ENCODE data around the gene TXNL4B. TPM values are rescaled to one million over a fixed set of nuclear protein-coding genes. Genes with fewer than 3 reads are reported as not detected.
A peak's percentile ranks its signal among the peaks of the same experiment; 100 is the strongest.

TXNL4B gene
- total RNA-seq, 1 experiment from 2014 or later: 8.3 TPM

DNA sequence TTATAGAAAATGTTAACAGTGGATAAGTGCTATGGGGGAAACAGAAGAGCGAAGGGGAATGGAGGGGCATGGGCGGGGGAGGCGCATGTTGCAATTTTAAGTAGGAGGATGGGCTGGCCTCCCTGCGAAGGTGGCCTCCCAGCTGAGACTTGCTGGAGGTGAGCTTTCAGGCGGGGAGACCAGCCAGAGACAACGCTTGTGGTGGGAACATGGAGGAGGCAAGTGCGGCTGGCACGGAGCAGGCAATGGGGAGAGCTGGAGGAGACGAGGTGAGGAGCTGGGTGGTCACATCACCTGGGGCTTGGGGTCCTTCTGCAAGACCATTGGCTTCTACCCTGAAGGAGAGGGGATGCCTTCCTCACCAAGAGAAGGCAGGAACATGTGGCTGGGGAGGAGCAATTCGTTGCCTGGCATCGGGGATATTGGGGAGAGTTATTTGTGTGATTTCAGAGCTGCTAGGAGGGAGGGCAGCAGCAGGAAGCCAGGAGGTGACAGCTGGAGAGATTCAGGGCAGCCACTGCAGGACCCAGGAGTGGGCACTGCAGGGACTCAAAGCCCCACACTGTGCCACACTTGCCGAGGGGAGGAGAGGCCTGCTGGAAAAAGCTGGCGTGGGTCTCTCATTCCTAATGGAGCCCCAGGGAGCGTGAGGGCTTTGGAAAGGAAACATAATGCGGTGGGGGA, 44.1 kb upstream of the TXNL4B start:
- DNase-seq (ENCODE audit: low spot score) (no peak), ATAC-seq (no peak)
- Mint-ChIP-seq H3K27me3 (ENCODE audit: low read depth) (no peaks in the 10 kb centered on the region), H3K9me3 (peaks cover 3% of the 10 kb centered on the region; the same call in 1 of the 2 replicates), H3K4me3 (no peak overlapping the region), H3K4me1 (no peaks in the 10 kb centered on the region; the same call in 1 of the 2 replicates), H3K36me3 (no peaks in the 10 kb centered on the region), H3K27ac (peak overlapping the region; percentile 1; the same call in 1 of the 2 replicates)
- ChIA-PET POLR2A (no interaction called here), CTCF (interaction anchor here (1.1 to 1.9 kb wide), 2 partner anchors 12 to 15 kb away, joined by 3 to 5 read pairs; no protein-coding TSS in a partner anchor)
- TF ChIP-seq CREM (CRISPR knock-in tag; IDR thresholded peaks at IDR 0.05): no peak
- TF ChIP-seq ZNF121 (CRISPR knock-in tag; IDR thresholded peaks at IDR 0.05): no peak

DNA sequence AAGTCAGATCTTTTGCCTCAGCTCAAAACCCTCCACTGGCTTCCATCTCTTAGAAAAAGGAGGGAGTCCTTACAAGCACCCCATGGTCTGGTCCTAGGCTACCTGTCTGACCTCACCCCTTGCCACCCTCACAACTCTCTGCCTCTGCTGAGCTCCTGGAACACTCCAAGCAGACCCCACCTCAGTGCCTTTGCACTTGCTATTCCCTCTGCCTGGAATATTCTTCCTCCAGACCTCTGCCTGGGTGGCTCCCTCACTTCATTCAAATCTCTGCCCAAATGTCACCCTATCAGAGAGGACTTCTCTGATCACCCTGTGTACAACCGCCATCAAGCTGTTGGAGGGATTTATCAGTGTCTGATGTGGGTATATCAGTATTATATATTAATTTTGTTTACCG, 41.1 kb upstream of the TXNL4B start:
- TF ChIP-seq SMAD3 (CRISPR knock-in tag; IDR thresholded peaks at IDR 0.05; ENCODE audit: borderline replicate concordance) (no peak), SP1 (CRISPR knock-in tag; conservative IDR thresholded peaks at IDR 0.05) (no peak), ZNF232 (CRISPR knock-in tag; IDR thresholded peaks at IDR 0.05) (no peak), TEAD4 (CRISPR knock-in tag; IDR thresholded peaks at IDR 0.05) (no peak), AR (CRISPR knock-in tag; IDR thresholded peaks at IDR 0.05) (no peak), ATF2 (CRISPR knock-in tag; IDR thresholded peaks at IDR 0.05; ENCODE audit: borderline replicate concordance, low read depth) (no peak), E2F1 (CRISPR knock-in tag; IDR thresholded peaks at IDR 0.05) (no peak), HMGXB4 (CRISPR knock-in tag; IDR thresholded peaks at IDR 0.05) (no peak), ARID4B (CRISPR knock-in tag; IDR thresholded peaks at IDR 0.05; ENCODE audit: borderline replicate concordance) (no peak), ZNF512 (CRISPR knock-in tag; IDR thresholded peaks at IDR 0.05; ENCODE audit: borderline replicate concordance) (no peak), OVOL2 (CRISPR knock-in tag; IDR thresholded peaks at IDR 0.05; ENCODE audit: borderline replicate concordance) (no peak)
- TF ChIP-seq, protein P1, sequence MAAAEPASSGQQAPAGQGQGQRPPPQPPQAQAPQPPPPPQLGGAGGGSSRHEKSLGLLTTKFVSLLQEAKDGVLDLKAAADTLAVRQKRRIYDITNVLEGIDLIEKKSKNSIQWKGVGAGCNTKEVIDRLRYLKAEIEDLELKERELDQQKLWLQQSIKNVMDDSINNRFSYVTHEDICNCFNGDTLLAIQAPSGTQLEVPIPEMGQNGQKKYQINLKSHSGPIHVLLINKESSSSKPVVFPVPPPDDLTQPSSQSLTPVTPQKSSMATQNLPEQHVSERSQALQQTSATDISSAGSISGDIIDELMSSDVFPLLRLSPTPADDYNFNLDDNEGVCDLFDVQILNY (CRISPR knock-in tag; IDR thresholded peaks at IDR 0.05): no peak
- no peak for DNase-seq (ENCODE audit: low spot score)
- ATAC-seq: no peak
- H3K4me3 Mint-ChIP-seq: no peak overlapping the region
- no peak overlapping the region for H3K27ac Mint-ChIP-seq
- H3K4me1 Mint-ChIP-seq: peaks cover 9% of the 10 kb centered on the region
- ChIA-PET POLR2A (no interaction called here), CTCF (no interaction called here)
- no peaks in the 10 kb centered on the region for H3K36me3 Mint-ChIP-seq
- H3K9me3 Mint-ChIP-seq: peaks cover 2% of the 10 kb centered on the region; the same call in 1 of the 2 replicates
- H3K27me3 Mint-ChIP-seq (ENCODE audit: low read depth): no peaks in the 10 kb centered on the region; the same call in 1 of the 2 replicates

All from WTC11 (cell line).